ENCODE results near the gene ENC1.

GRCh38 chr5:74587890-74588289, 52.6 kb downstream of the ENC1 start:
- no peak for TF ChIP-seq CTCF (IDR thresholded peaks at IDR 0.05; ENCODE audit: insufficient read depth, low read length)
- TF ChIP-seq SPI1 (IDR thresholded peaks at IDR 0.05; ENCODE audit: borderline replicate concordance, low read depth): no peak
